Activated CD4-positive, alpha-beta T cell treated with anti-CD3 and anti-CD28 coated beads, Interleukin-2, amount 10 ng/mL, durations not matched to agents 24 days and 14 days (primary cell): ENCODE data around the gene NDE1. TPM values are rescaled to one million over a fixed set of nuclear protein-coding genes. Genes with fewer than 3 reads are reported as not detected.

Source experiments
- DNase-seq: peaks from one replicate; pipeline ENCODE4 v3.0.0; 2022
- H3K27ac Mint-ChIP-seq: one replicate; pipeline ENCODE4 v1.8.0; 2022; ENCODE audit warnings: mild to moderate bottlenecking, mixed read lengths
- H3K27me3 Mint-ChIP-seq: one replicate; pipeline ENCODE4 v1.8.0; 2022; ENCODE audit warnings: mixed read lengths
- H3K36me3 Mint-ChIP-seq: one replicate; pipeline ENCODE4 v1.8.0; 2022; ENCODE audit warnings: low read depth, mild to moderate bottlenecking, mixed read lengths
- H3K4me1 Mint-ChIP-seq: one replicate; pipeline ENCODE4 v1.8.0; 2021; ENCODE audit warnings: mixed read lengths
- H3K4me3 Mint-ChIP-seq: one replicate; pipeline ENCODE4 v1.8.0; 2022; ENCODE audit warnings: mild to moderate bottlenecking, moderate library complexity, mixed read lengths
- H3K9me3 Mint-ChIP-seq: one replicate; pipeline ENCODE4 v1.8.0; 2021; ENCODE audit warnings: mixed read lengths
- intact Hi-C: fragments of 100-400 bp; cut with micrococcal nuclease; formaldehyde crosslinking; loops from one replicate; pipeline ENCODE4 v1.15.1; 2023
- total RNA-seq: library from RNA; stranded (reverse); gene quantifications from 2 replicates; pipeline ENCODE4 v1.2.3, GENCODE V29; 2022

The NDE1 gene
- total RNA-seq, 1 donor from 2014 or later: 85.4 TPM

DNA sequence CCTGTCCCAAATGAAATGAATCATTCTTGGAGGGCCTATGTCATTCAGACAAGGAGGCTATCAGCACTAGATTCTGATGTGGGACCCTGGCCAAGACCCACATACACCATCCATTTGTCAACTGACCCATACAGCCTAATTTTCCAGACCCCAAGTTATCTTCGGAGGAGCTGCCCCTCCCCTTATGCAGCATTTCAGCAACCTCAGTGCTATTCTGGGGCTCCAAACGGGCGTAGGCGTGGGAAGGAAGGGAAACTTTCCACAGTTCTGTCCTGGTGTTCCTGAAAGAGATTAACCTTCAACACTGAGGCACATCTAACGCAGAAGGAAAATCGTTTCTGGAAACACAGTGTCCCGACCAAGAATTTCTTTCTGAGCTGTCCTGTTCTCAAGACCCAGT is 120.1 kb downstream of the NDE1 start:
- H3K4me1 Mint-ChIP-seq: peaks cover 2% of the 10 kb centered on the region
- no peaks in the 10 kb centered on the region for H3K9me3 Mint-ChIP-seq
- intact Hi-C loops: no loop called here
- DNase-seq: no peak
- H3K27ac Mint-ChIP-seq: no peak overlapping the region
- no peaks in the 10 kb centered on the region for H3K36me3 Mint-ChIP-seq
- H3K4me3 Mint-ChIP-seq: no peak overlapping the region
- H3K27me3 Mint-ChIP-seq: peaks cover 1% of the 10 kb centered on the region

DNA sequence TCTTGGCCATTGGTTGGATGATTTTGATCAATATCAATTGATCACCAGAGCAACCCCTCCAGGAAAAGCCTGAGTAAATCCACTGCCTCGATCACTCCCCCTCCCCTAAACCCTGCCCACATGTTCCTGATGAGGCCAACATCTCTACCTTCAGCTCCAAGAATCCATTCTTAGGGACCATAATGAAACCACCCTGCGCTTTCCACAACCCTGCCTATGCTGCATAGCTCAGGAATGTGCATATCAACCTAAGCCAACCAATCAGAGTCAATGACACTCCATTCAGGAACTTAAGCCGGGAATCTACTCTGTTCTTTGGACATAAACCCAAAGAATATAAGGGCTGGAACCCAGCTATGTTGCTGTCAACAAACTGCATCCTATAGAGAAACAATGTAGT is 120.5 kb downstream of the NDE1 start:
- no peak overlapping the region for H3K27ac Mint-ChIP-seq
- H3K9me3 Mint-ChIP-seq: no peaks in the 10 kb centered on the region
- no peaks in the 10 kb centered on the region for H3K36me3 Mint-ChIP-seq
- intact Hi-C loops: no loop called here
- peaks cover 2% of the 10 kb centered on the region for H3K4me1 Mint-ChIP-seq
- H3K4me3 Mint-ChIP-seq: no peak overlapping the region
- H3K27me3 Mint-ChIP-seq: peaks cover 1% of the 10 kb centered on the region
- DNase-seq: no peak

DNA sequence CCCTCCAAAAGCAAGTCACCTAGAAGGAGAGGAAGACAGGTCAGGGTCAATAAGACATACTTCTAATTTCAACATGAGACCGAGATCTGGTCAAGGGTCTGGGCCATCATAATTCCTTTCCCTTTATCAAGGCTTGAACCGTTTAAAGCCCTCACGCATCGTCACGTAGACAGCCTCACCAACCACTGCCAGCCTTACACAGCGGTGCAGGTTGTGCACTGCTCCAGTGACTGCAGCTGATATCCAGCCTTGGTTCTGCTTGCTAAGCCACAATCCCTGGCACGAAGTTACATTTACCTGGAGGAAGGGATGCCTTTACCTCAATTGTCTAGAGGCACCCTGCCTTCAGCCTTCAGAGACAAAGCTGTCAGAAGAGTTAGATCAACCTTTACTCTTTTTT is 121.6 kb downstream of the NDE1 start:
- Mint-ChIP-seq H3K9me3 (no peaks in the 10 kb centered on the region), H3K27ac (no peak overlapping the region), H3K4me1 (no peaks in the 10 kb centered on the region), H3K27me3 (peaks cover 5% of the 10 kb centered on the region), H3K4me3 (no peak overlapping the region), H3K36me3 (no peaks in the 10 kb centered on the region)
- intact Hi-C loops: no loop called here
- DNase-seq: no peak

DNA sequence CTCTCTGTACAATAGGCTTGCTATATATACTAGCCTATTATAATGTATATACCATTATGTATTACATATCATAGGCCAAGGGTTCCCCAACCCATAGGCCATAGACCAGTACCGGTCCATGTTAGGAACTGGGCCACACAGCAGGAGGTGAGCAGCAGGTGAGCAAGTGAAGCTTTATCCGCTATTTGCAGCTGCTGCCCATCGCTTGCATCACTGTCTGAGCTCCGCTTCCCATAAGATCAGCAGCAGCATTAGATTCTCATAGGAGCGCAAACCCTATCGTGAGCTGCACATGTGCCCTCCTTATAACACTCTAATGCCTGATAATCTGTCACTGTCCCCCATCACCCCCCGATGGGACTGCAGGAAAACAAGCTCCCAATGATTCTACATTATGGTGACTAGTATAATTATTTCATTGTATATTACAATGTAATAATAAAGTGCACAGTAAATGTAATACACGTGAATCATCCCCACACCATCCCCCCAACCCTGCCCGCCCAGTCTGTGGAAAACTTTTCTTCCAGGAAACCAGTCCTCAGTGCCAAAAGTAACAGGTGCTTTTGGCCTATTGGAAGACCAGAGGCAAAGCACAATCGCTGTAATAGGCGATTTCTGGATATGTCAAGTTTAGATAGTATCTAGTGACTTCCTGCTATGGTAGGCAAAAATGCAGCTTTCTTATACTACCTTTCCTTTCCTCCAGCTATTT is 122.7 kb downstream of the NDE1 start:
- Mint-ChIP-seq H3K4me1 (no peaks in the 10 kb centered on the region), H3K36me3 (no peaks in the 10 kb centered on the region), H3K9me3 (no peaks in the 10 kb centered on the region), H3K27me3 (peaks cover 5% of the 10 kb centered on the region), H3K27ac (no peak overlapping the region), H3K4me3 (no peak overlapping the region)
- intact Hi-C loops: no loop called here
- no peak for DNase-seq

DNA sequence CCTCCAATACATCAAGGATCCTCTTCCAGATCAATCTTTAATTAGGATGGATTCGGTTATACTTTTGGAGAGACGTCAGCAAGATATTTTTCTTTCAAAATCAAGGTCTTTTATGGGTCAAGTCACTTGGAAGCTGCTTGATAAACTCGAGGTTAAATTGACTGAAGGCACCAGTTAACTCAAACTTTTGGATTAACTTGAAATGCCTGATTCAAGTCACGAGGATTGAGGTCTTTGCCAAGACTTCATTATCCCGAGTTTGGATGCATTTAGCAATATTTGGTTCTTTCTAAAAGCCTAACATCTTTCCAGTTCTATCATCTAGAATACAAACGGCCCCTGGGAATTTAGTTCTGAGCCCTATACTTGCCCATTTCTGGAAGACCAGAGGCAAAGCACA is 123.9 kb downstream of the NDE1 start:
- Mint-ChIP-seq H3K9me3 (no peaks in the 10 kb centered on the region), H3K36me3 (no peaks in the 10 kb centered on the region), H3K27me3 (peaks cover 5% of the 10 kb centered on the region), H3K4me3 (no peak overlapping the region), H3K27ac (no peak overlapping the region), H3K4me1 (no peaks in the 10 kb centered on the region)
- intact Hi-C loops: no loop called here
- DNase-seq: no peak

DNA sequence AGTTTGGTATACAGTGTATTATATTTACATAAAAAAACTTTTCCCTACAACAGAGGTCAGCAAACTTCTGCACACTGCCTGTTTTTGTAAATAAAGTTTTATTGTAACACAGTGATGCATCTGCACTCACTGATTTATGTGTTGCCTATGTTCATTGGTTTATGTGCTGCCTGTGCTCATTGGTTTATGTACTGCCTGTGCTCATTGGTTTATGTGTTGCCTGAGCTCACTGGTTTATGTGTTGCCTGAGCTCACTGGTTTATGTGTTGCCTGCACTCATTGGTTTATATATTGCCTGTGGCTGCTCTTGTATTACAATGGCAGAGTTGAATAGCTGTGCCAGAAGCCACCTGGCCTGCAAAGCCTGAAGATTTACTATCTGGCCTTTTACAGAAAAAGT is 125.2 kb downstream of the NDE1 start:
- DNase-seq: no peak
- peaks cover 5% of the 10 kb centered on the region for H3K27me3 Mint-ChIP-seq
- intact Hi-C loops: no loop called here
- no peaks in the 10 kb centered on the region for H3K36me3 Mint-ChIP-seq
- no peaks in the 10 kb centered on the region for H3K9me3 Mint-ChIP-seq
- no peak overlapping the region for H3K27ac Mint-ChIP-seq
- H3K4me1 Mint-ChIP-seq: no peaks in the 10 kb centered on the region
- H3K4me3 Mint-ChIP-seq: no peak overlapping the region

DNA sequence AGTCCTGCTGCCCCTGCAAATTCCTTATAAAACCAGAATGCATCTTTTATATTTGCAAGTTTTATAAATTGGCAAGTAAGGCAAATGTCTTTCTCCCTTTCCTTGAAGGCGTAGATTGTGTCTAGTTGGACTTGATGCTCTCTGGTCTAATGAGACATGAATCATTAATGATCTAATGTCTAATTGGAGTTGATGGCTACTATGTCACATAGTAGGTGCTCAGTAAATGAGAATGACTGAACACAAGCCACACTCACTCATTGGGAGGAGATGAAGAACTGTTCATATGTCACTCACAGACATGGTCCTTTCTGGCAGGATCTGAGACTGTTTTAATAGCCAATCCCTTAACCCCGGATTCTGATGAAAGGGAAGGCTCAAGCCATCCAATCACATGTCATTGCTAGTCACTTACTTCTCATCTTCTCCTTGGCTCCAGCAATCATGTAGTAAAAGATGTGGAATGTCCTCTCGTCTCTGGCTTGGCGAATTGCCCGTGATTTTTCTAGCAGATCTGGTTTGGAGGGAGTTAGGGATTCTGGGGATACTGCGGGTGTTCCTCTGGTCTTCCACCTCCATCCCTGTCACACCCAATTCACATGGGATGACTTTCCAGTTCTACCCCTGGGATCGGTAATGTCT is 125.7 kb downstream of the NDE1 start:
- Mint-ChIP-seq H3K4me3 (no peak overlapping the region), H3K36me3 (no peaks in the 10 kb centered on the region)
- intact Hi-C loops: no loop called here

More for the DNA sequence above, 125.7 kb downstream of the NDE1 start:
- Mint-ChIP-seq H3K9me3 (no peaks in the 10 kb centered on the region), H3K27me3 (peaks cover 5% of the 10 kb centered on the region), H3K4me1 (no peaks in the 10 kb centered on the region), H3K27ac (no peak overlapping the region)
- no peak for DNase-seq

Other genes with a start within 250 kb of the NDE1 start
- gene BMERB1, start 215.7 kb upstream of the NDE1 start, total RNA-seq: 15.5 and 17.0 TPM in 2 replicates
- gene MARF1, start 7.1 kb upstream of the NDE1 start, total RNA-seq: 55.6 and 56.2 TPM in 2 replicates
- gene MYH11, start 206.8 kb downstream of the NDE1 start, total RNA-seq: 0.05 TPM in 1 of 2 replicates, not detected in the other
- gene CEP20, start 238.4 kb downstream of the NDE1 start, total RNA-seq: 39.2 and 46.1 TPM in 2 replicates